ENCODE data around the gene ANKRD39.

ANKRD39 gene

GRCh38 chr2:96887493-96888012, 29.7 kb upstream of the ANKRD39 start:
- DNase-seq, result no peak

GRCh38 chr2:96885432-96886347, 27.9 kb upstream of the ANKRD39 start:
- no peak for DNase-seq

GRCh38 chr2:96884299-96885094, 26.7 kb upstream of the ANKRD39 start:
- no peak for DNase-seq

GRCh38 chr2:96883306-96883705, 25.5 kb upstream of the ANKRD39 start:
- DNase-seq, result no peak

DNA sequence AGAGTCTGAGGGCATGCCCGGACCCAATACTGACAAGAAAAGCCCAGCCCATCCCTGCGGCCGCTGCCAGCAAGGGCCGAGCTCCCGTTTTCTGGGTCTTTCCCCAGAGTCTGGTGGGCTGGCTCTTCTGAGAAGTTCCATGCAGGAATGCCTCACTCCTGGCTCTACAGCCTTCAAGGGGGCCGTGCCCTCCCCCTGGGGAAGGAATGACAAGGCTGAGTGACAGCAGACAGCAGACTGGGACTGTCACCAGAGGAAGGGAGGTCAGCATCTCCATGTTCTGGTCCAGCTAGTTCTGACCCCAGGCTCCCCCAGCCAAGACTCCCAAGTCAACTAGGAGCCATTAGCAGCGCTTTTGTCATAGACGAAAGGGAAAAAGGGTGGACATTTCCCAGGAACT, 25.1 kb upstream of the ANKRD39 start:
- no peak for DNase-seq

GRCh38 chr2:96882230-96882629, 24.4 kb upstream of the ANKRD39 start:
- no peak for DNase-seq

DNA sequence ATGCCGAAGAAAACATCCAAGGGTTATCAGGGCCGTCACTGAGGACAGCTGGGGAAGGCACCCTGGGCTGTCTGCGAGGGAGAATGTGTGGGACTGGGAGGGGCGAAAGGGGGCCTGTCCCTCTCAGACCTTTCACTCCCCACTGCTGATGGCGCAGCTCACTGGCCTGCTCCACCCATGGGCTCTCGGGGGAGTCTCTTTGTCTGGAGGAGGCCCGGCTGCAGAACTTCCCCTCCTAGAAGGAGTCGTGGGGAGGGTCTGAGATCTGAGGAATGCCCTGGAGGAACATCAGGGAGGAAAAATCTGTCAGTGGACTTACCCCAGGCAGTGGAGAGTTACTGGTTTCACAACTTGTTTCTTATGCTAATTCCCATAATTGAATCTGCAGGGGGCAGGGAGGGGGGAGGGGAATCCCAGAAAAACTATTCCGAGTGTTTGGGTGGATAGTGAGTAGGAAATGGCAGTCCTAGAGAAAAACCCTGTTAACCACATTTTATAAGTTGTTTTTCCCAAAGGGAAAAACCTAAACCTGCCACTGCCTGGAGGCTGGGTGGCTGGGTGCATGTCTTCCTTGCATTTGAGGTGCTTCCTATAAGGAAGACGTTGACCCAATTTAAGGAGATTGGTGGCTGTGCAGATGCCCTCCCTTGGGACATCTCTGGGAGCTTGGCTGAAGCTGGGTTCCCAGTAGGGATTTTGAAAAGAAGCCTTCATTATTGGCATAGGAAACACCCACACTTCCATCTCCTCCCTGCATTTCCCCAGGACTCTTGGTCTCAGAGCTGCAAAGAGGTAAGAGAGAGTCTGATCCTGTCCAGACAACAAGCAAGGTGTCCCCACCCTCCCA, 23.8 kb upstream of the ANKRD39 start:
- no peak for DNase-seq

DNA sequence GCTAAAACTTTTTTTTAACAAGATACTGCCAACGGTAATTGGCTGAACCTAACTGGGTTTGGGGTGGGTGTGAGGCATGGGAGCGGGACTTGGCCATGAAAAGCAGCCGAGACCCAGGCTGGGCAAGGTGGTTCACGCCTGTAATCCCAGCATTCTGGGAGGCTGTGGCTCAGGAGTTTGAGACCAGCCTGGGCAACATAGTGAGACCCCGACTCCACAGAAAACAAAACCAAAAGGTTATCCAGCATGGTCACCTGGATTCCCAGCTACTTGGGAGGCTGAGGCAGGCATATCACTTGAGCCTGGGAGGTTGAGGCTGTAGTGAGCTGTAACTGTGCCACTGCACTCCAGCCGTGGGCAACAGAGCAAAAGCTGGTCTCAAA, 23.1 kb upstream of the ANKRD39 start:
- no peak for DNase-seq

DNA sequence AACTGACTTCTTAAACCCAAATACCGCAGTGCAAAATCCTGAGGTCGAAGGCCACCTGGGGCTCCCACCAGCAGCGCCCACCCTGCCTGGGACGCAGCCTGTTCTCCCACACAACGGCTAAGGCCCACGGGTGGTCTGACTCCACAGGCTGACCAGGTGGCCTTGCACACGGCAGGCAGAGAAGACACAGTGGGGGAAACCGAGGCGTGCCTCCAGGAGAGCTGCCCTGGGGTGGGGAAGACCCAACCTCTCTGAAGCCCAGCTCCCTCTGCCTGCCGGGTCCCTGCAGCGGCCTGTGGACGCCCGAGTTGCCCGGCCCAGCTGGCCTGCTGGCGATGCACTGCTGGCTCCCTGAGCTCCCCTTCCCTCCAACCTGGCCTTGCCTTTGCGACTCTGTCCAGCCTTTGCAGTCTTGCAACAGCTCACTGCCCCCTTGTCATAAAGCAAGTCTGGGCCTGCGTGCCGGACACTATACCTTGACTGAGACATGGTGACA, 21.8 kb upstream of the ANKRD39 start:
- no peak for DNase-seq

DNA sequence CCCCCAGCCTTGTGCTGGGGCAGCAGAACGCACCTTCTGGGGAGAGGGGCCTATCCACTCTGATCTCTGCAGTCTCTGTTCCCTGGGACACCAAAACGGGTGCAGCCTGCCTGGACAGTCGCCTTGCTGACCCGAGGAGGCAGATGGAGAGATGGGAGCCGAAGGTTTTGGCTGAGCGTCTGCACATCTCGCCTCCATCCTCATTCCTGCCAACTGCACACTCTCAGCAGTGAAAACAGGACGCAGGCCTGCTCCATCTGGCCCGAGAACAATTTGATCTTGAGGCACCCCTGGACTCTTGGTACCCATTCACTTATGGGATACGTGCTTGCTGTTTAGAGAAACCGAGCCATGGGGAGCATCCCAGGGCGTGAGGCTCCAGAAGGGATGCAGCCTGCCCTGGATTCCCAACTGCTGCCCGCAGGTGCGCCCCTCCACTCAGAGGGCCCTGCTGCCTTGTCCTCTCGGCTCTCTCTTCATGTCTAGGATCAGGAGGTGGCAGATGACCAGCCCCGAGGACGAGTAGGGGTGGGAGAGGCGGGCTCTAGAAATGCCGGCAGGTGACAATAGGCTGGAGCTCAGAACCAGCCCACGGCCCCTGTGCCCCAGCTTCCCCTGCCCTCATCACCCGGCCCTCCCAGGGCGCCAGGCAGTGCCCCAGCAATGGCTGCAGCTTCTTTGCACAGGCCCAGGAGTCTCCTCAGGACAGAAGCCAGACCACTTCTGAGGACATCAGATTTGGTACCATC, 21.2 kb upstream of the ANKRD39 start:
- DNase-seq, result no peak

DNA sequence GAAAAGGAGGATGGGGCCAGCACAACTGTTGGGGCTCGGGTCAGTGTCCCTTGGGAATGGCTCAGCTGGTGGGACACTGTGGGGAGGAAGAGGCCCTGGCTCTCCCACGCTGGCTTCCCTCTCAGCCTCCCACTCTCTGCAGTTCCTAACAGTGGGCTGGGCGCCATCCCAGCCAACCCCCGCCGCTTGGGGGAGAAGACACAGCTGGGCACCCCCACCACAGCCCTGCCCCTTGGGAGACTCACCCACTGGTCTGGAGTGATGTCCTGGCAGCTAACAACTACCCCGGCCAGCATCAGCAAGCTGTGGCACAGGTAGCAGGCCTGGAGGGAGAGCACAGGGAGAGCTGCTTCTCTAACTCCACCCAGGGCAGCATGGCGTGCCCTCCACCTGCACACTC, 20.4 kb upstream of the ANKRD39 start:
- DNase-seq, result no peak

DNA sequence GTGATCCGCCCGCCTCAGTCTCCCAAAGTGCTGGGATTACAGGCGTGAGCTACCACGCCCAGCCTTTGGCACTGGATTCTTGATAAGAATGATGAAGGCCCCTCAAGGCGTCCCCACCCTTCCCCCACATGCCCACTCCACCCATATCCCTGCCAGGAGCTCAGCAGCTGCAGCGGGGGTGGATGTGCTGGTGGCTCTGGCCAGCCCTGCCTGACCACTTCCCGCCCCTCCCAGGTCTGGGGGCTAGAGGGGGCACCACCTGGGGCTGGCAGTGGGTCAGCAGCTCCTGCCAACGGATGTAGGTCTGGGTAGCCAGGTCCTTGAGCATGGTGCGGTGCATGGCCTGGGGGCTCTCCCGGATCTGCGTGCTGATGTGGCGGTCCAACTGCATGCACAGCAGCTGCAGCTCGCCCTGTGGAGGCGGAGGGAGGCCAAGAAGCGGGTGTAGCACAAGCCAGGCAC, 19.8 kb upstream of the ANKRD39 start:
- no peak for DNase-seq

- no peak for DNase-seq
Observed at GRCh38 chr2:96877042-96877451, 19.2 kb upstream of the ANKRD39 start.

DNA sequence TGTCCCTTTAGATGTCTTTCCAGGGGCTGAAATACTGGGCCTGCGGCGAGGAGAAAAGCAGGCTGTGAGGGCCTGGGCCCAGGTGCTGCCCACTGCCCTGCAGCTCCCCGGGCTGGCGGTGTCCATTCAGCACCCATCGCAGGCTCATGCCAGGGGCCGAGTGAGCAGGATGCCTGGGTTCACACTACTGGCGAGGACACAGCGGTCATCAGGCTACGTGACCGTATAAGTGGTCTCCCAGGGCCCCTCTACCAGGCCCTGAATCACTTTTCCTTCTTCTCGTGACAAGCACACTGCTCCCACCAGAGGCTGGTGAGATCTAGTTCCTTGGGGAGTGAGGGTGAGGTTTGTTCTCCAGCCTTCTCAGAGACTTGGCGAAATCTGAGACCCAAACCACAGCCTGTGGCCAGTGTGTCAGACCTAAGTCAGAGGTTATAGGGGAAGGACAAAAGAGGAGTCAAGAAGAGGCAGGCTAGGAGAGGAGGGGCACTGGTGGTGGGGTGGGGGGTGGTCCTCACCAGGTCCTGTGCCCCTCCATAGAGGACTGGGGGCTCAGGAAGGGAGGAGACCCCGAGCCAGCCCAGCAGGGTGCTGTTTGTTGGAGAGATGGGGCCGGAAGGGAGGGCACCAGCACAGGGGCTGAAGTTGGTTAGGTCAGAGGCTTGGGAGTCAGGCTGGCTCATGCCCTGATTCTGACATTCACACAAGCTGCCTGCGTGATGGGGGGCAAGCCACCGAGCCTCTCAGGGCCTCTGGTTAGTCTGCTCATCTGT, 18.6 kb upstream of the ANKRD39 start:
- no peak for DNase-seq

DNA sequence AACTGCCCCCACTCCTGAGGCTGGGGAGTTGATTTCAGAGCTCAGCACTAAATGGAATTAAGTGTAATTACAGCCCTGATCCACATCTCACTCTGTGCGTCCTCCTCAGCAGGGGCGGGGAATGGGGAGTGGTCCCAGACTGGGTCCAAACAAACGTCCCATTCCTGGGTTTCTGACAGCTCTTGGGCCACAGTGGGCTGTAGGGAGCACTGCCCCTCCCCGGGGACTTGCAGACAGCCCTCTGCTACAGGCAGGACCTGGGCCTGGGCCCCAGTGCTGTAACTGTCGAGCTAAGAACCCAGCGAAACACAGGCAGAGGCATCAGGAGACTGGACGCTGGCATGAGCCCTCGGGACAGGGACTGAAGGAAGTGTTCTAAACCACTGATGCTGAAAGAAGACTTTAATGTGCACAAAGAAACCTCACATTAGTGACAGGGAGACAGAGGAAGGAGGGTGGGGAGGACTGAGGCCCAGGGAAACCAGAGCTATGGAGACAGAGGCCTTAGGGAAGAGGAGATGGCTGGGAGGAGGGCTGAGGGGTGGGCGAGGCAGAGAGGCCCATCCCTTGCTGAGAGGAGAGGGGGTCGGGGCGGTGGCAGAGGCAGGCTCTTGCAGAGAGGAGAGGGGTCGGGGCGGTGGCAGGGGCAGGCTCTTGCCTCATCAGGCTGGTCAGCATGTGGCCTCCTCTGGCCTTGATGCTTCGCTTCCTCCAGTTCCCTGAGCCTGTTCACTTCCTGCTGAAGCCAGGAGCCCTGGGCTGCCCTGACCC, 17.9 kb upstream of the ANKRD39 start:
- no peak for DNase-seq

DNA sequence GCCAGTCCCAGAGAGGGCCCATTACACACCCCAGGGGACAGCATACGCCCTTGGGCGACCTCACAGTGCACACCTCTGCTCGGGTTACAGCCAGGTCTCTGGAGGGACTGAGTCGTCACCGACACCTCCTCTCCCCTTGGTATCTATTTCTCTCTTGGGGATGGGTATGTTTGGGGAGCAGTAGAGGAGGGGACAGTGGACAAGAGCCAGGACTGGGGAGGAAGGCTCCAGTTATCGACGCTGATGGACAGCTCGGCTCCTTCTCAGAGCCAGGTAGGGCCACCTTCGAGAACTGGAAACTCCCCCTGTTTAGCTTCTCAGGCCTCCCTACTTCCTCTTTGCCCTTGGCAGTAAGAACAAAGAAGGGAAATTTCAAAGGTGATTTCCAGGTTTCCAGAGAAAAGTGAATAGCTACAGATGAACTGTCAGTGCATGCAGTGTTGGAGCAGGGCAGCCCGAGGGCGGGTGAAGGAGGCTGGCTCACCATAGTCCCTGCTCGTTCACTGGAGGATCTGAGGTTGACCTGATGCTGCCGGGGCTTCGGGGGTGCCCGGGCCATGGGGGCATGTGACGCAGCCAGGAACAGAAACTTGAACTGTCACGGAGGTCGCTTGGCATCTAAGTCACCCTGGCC, 16.5 kb upstream of the ANKRD39 start:
- no peak for DNase-seq

GRCh38 chr2:96873651-96874096, 15.9 kb upstream of the ANKRD39 start:
- no peak for DNase-seq

DNA sequence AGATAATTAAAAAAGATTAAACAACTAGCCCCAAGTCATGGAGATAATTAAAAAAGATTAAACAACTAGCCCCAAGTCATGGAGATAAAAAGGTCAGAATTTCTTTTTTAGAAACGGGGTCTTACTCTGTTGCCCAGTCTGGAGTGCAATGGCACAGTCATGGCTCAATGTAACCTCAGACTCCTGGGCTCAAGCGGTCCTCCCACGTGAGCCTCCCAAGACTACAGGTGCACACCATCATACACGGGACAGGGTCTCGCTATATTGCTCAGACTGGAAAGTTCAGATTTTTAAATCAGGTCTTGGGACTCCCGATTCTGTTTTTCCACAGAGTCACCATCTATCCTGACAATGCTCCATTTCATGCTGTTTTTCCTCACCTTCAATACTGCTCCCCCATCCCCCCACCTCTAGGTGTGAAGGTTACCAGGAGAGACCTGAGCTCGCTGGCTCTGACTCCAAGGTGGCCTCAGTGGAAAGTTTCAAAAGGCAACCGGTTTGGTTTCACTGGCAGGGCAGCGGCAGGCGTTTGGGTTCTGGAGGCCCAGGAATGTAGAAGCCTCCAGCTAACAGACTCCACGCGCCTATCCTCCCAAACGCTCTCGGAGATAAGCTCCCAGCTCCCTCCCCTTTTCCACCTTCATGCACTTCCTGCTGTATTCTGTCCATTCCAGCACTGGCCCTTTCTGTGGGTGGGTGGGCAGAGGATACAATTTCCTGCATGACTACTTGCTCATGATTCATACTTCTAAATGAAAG, 15.0 kb upstream of the ANKRD39 start:
- no peak for DNase-seq
